Measurements from ENCODE around the gene DNM3.

GRCh38 chr1:172251486-172251885 lies 410.2 kb downstream of the DNM3 start:
- TF ChIP-seq POLR2A (IDR thresholded peaks at IDR 0.05; ENCODE audit: low read length) (no peak), GATA1 (IDR thresholded peaks at IDR 0.05; ENCODE audit: low read depth, low read length) (no peak)
